OCI-M1 (cell line): Measurements from ENCODE around the gene TNFRSF8.
A peak's percentile ranks its signal among the peaks of the same experiment; 100 is the strongest.
"Not testable (repeated sequence)": the region's sequence is repeated elsewhere in the genome, so short reads cannot be mapped to it uniquely, and the experiment has no call there.

Experiments used
- DNase-seq: peaks from one replicate; lab custom pipeline; 2025; lab: John Stamatoyannopoulos, UW

Gene TNFRSF8

GRCh38 chr1:12087797-12088314 lies 24.8 kb downstream of the TNFRSF8 start:
- no peak for DNase-seq

- no peak for DNase-seq
These were observed 25.5 kb downstream of the TNFRSF8 start for GRCh38 chr1:12088607-12089006.

DNA sequence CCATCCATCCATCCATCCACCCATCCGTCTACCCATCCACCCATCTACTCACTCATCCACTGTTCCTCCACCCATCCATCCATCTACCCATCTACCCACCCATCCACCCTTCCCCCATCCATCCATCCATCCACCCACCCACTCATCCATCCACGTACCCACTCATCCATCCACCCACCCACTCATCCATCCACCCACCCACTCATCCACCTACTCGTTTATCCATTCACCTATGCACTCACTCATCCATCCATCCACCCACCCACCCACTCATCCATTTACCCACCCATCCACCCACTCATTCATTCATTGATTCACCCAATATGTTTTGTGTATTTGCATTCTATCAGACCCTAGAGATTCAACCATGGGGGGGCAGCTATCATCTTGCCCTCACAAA lies 27.2 kb downstream of the TNFRSF8 start:
- no peak for DNase-seq

DNA sequence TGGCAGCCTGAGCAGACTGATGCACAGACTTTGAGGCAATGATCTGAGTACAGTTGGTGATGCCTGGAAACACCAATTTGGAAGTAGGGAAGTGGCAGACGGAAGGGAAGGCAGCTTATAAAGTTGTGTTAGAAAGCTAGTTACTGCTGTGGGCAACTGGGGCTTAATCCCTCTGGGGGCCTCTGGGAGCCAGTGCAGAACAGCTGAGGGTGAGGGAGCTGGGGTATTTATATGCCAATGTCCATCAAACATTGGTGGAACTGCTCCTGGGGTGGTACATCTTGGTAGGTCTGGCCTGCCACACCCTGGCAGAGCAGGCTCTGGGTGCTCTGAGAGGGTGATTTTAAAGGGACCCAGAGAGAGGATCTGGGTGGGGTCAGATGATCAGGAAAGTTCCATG lies 28.1 kb downstream of the TNFRSF8 start:
- no peak for DNase-seq

- no peak for DNase-seq
These were observed 31.1 kb downstream of the TNFRSF8 start for GRCh38 chr1:12094180-12094579.

- DNase-seq, result peak; percentile 74
These were observed 32.6 kb downstream of the TNFRSF8 start for GRCh38 chr1:12095452-12096263.

- DNase-seq, result no peak
These were observed 33.5 kb downstream of the TNFRSF8 start for GRCh38 chr1:12096615-12097014.

DNA sequence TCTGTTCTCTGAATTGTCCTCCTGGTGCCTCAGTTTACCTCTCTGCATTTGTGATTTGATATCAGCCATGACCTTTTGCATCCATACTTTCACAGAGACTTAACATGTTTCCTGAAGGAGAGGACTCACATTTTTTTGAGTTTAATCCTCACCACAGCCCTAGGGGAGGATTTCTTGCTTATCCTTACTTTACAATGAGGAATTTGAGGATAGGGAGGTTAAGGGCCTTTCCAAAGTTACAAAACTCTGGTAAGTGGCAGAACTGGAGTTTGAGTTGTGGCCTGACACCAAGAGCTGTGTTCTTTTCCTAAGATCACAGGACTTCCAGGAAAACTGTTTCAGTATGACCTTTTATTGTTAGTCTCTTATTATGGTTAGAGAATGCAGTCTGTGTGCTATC lies 34.2 kb downstream of the TNFRSF8 start:
- DNase-seq, result no peak

GRCh38 chr1:12098786-12099185 lies 35.7 kb downstream of the TNFRSF8 start:
- DNase-seq, result no peak

GRCh38 chr1:12099610-12100009 lies 36.5 kb downstream of the TNFRSF8 start:
- no peak for DNase-seq

GRCh38 chr1:12100071-12100470 lies 37.0 kb downstream of the TNFRSF8 start:
- DNase-seq, result no peak

GRCh38 chr1:12101120-12101519 lies 38.0 kb downstream of the TNFRSF8 start:
- DNase-seq, result not testable (repeated sequence)

- no peak for DNase-seq
These were observed 39.0 kb downstream of the TNFRSF8 start for GRCh38 chr1:12102066-12102465.

- no peak for DNase-seq
These were observed 41.3 kb downstream of the TNFRSF8 start for GRCh38 chr1:12104417-12104816.

GRCh38 chr1:12106153-12106552 lies 43.0 kb downstream of the TNFRSF8 start:
- no peak for DNase-seq

DNA sequence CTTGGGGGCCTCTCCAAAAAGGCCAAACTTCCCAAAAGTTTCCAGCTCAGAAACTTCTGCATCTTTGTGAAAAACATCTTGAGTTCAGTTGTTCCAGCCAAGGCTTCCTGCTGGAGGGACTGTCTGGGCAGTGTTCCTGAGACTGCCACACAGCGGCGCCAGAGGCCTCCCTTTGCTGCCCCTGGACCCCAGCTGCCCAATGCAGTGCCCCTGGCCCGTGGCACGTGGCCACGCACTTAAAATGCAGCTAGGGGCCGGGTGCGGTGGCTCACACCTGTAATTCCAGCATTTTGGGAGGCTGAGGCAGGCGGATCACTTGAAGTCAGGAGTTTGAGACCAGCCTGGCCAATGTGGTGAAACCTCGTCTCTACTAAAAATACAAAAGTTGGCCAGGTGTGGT lies 43.8 kb downstream of the TNFRSF8 start:
- peak; percentile 11 for DNase-seq

DNA sequence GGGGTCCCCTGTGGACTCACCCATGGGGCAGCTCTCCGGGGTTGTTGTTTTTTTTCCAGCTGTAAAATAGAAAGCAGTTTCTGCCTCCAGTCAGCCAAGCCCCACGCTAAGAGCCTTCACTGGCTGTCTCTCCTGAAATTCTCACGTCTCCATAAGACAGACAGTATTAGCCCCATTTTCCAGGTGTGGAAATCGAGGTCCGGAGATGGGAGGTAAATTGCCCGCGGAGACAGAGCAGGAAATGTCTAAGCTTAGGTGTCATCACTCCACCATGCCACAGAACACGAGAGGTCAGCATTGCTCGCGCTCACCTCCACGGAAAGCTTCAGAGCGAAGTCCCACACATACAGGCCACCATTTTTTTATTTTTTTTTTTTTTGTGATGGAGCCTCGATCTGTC lies 44.6 kb downstream of the TNFRSF8 start:
- no peak for DNase-seq

DNA sequence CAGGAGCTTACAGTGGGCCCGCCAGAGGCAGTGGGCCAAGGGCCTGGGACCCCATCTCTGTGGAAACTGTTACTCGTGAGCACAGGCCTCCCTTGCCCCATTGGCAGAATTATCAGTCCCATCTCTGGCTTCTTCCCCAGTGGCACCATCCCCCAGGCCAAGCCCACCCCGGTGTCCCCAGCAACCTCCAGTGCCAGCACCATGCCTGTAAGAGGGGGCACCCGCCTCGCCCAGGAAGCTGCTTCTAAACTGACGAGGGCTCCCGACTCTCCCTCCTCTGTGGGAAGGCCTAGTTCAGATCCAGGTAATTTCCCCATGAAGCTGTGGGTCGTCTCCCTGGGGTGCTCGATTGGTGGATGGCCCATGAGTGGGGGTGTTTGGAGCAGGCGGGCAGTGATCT lies 46.8 kb downstream of the TNFRSF8 start:
- DNase-seq, result no peak

DNA sequence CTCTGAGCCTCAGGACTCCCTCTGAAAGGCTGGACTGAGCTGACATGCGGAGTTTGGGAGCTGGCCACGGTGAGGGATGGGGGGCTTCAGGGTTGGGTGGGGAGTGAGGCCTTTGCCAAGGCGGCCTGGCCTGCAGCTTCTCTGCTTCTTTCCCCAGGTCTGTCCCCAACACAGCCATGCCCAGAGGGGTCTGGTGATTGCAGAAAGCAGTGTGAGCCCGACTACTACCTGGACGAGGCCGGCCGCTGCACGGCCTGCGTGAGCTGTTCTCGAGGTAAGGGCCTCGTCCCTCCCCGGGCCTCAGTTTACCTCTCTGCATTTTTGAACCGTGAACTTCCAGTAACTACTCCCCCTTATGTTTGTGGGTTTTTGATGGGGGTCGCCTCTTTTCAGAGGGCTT lies 48.6 kb downstream of the TNFRSF8 start:
- DNase-seq, result no peak

DNA sequence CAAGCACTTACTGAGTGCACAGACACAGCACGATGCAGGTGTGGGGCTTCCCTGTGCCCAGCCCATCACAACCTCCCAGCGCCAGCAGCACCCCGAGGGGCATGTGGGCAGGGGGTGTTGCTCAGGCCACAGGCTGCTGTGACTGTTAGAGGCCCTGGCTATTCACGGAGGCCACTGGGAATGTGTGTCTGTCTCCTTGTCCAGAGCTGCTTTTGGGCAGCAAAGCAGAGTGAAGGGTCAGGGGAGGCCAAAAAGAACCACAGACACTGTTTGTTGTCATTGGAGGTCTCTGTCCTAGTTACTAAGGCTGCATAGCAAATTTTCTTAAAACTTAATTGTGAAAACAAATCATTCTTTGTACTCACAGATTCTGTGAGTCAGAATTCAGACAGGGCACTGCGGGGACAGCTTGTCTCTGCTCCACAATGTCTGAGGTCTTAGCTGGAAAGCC lies 49.6 kb downstream of the TNFRSF8 start:
- DNase-seq, result no peak

GRCh38 chr1:12113433-12114339 lies 50.6 kb downstream of the TNFRSF8 start:
- no peak for DNase-seq

- no peak for DNase-seq
These were observed 51.2 kb downstream of the TNFRSF8 start for GRCh38 chr1:12114340-12114683.

GRCh38 chr1:12114916-12115315 lies 51.8 kb downstream of the TNFRSF8 start:
- no peak for DNase-seq
